ENCODE measurements around the gene NTF3. TPM values are rescaled to one million over a fixed set of nuclear protein-coding genes. Genes with fewer than 3 reads are reported as not detected.
A peak's percentile ranks its signal among the peaks of the same experiment; 100 is the strongest.

Gene NTF3
- total RNA-seq, 1 donor: under 0.01 TPM

DNA sequence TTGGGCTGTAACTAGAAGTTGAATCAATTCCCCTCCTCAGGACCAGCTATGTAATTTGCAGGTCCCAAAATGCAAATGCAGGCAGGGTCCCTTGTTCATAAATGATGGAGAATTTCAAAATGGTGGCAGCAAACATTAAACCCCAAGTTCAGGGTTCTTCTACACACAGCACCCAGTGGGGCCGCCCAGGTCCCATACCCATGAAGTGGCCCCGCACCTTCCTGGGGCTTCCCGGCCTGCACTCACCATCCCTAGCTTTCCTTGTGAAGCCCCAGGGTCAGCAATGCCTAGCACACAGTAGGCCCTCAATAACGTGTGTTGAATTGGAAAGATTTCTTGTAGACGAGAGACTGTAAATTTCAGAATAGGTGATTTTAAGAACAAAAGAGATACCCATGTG, 76.0 kb downstream of the NTF3 start:
- no peak for DNase-seq (ENCODE audit: low read depth in 2 of 3, low spot score in 2 of 3)

DNA sequence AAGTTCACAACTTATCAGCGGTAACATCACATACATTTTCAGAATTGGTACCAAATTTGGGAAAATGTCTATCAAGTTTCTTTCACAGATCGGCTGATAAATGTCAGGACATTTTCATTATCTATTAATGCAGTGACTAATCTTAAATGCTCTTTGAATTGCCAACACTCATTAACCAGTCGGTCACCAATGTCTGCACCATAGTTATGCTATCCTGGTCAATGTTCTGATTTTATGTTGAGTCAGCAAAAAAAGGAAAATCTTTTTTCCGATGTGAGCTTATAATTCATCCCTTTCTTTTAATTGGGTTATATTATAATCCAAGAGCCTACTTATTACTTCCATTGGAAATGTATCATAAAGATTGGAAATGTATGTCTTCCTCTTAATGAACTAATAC, 77.2 kb downstream of the NTF3 start:
- DNase-seq (ENCODE audit: low read depth in 2 of 3, low spot score in 2 of 3): no peak

GRCh38 chr12:5509557-5509956, 77.6 kb downstream of the NTF3 start:
- DNase-seq (ENCODE audit: low read depth in 2 of 3, low spot score in 2 of 3): no peak

DNA sequence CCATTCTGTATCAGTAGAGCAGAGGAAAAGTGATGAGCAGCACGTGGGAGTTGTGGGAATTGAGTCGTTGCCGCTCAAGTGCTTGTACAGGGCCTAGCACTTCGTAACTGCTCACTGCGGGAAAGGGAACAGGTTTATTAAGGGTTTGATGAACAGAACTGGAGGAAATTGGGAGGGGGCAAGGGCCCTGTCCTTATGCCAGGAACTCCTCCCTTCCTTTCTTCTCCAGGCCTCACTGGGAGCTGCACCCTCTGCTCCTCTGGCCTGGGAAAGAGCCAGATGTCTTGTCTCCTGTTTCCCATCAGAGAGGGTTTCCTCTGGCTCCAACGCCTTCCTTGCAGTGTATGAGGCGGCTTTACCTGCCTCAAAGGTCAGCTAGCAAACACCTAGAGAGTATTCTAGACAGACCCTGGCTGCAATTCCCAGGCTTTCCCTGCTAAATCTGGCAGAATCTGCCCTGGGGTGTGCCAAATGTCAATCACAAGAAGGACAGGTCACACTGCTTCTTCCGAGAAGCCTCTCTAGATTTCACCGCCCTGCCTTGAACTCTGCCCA, 78.4 kb downstream of the NTF3 start:
- no peak for DNase-seq (ENCODE audit: low read depth in 2 of 3, low spot score in 2 of 3)

GRCh38 chr12:5511256-5511643, 79.3 kb downstream of the NTF3 start:
- no peak for DNase-seq (ENCODE audit: low read depth in 2 of 3, low spot score in 2 of 3)

DNA sequence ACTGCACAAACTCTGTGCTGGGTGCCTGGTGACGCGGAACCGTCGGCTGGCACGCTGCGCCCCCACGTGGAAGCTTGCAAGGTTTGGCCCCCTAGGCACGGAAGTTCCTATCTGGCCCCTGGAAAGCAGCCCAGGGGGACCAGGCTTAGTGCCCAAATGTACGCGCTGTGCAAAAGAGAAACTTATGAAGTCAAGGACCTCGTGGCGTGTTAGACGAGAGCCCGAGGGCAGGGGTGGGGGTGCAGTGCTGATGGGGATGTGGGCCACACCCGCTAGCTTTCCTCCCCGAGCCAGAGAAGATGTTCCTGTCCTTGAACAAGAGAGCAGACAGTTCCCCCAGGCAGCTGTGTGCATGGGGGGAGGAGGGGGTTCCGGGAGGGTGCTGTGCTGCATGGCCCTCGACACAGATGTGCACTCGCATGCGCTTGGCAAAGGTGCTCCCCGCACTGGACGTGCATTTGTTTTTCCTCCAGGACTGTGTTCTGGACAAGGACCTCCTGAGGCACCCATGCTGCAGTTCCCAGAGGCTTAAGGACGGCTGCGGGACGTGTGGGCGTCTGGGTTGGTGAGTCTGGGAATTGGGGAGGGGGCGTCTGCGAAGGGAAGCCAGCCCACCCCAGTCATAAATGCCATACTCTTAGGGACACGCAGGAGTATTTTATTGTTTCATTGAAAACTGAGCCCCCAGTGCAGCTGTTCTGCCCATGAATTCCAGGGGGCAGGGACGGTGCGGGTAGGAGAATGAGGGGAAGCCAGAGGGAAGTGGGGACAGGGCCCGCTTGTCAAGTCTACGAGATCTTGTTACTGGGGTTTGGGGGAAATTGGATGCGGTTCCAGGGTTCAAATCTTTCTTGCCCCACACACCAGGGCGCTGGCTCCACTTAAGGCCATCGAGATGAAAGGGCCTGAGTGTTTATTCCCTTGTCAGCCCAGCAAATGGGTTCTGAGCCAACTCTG, 80.0 kb downstream of the NTF3 start:
- peak in 2 of 3 donors; percentile 54 to 76 for DNase-seq (ENCODE audit: low read depth in 2 of 3, low spot score in 2 of 3)

- DNase-seq (ENCODE audit: low read depth in 2 of 3, low spot score in 2 of 3): no peak
These were observed 80.7 kb downstream of the NTF3 start for GRCh38 chr12:5512601-5512970.

GRCh38 chr12:5513406-5513805, 81.5 kb downstream of the NTF3 start:
- no peak for DNase-seq (ENCODE audit: low read depth in 2 of 3, low spot score in 2 of 3)

- no peak for DNase-seq (ENCODE audit: low read depth in 2 of 3, low spot score in 2 of 3)
These were observed 82.1 kb downstream of the NTF3 start for GRCh38 chr12:5514016-5514415.

DNA sequence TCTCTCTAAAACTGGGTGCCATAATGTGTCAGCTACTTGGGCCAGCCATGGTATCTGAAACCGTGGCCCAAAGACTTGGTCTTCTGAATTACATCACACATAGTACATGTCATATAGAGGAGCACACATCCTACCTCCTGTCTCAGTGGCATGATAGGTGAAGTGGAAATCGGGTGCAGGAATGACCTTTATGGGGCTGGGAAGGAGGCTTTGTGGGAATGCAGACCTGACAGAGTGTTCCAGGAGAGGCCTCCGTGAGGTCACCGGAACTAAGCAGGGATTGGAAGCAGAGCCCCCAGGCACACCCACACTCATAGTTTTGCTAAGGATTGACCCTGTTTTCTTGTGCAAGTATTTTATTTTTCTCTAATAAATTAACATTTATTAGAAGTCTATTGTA, 82.6 kb downstream of the NTF3 start:
- no peak for DNase-seq (ENCODE audit: low read depth in 2 of 3, low spot score in 2 of 3)

GRCh38 chr12:5515458-5515857, 83.5 kb downstream of the NTF3 start:
- no peak for DNase-seq (ENCODE audit: low read depth in 2 of 3, low spot score in 2 of 3)

GRCh38 chr12:5516371-5517241, 84.7 kb downstream of the NTF3 start:
- DNase-seq (ENCODE audit: low read depth in 2 of 3, low spot score in 2 of 3): no peak

DNA sequence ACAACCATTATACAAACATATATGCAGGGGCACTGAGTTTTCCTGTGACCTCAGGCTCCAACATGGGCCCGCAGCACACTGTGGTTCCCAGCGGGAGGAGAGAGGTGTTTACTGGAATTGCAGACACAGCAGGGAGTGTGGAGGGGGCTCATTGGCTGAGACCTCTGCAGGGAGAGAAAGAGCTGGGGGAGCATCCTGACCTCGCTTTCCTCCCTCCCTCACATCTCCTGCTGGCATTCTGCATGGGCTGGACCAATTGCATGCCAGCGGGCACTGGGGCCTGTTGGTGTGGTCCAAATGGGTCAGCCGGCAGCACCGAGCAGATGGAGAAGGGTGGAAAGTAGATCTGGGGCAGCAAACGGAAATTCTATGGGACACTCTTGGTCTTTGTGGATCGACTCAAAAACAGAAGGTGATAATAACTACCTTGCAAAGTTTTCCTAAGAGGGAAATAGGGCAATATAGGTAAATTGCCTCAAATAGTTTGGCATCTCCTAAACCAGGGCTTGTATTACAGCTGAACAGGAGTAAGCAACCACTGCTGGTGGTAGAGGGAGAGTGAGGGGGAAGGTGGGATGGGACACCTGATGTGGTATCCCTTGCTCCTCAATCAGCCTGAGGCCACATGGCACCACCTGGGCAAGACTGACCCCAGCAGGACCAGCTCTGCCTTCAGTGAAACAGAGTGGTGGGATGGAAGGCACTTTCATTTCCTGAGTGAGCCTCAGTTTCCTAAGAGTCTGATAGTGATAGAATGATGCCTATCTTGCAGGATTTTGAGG, 86.9 kb downstream of the NTF3 start:
- DNase-seq (ENCODE audit: low read depth in 2 of 3, low spot score in 2 of 3): no peak

DNA sequence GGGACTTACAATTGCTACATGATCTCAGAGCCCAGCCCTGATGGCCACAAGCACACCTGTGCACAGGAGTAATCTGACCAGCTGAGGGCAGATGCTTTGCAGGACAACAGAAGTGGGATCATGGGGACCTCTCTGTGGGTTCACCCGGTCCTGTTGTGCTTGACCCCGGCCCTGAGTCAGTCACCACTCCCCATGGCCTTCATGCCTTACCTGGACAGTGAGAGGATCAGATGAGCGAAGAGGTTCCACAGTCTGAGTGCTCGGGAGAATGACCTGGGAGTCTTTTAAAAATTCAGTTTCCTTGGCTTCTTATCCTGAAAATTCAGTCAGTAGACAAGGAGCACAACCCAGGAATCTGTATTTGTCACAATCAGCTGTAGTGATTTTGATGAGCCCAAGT, 88.1 kb downstream of the NTF3 start:
- no peak for DNase-seq (ENCODE audit: low read depth in 2 of 3, low spot score in 2 of 3)

- no peak for DNase-seq (ENCODE audit: low read depth in 2 of 3, low spot score in 2 of 3)
These were observed 88.9 kb downstream of the NTF3 start for GRCh38 chr12:5520831-5521230.

DNA sequence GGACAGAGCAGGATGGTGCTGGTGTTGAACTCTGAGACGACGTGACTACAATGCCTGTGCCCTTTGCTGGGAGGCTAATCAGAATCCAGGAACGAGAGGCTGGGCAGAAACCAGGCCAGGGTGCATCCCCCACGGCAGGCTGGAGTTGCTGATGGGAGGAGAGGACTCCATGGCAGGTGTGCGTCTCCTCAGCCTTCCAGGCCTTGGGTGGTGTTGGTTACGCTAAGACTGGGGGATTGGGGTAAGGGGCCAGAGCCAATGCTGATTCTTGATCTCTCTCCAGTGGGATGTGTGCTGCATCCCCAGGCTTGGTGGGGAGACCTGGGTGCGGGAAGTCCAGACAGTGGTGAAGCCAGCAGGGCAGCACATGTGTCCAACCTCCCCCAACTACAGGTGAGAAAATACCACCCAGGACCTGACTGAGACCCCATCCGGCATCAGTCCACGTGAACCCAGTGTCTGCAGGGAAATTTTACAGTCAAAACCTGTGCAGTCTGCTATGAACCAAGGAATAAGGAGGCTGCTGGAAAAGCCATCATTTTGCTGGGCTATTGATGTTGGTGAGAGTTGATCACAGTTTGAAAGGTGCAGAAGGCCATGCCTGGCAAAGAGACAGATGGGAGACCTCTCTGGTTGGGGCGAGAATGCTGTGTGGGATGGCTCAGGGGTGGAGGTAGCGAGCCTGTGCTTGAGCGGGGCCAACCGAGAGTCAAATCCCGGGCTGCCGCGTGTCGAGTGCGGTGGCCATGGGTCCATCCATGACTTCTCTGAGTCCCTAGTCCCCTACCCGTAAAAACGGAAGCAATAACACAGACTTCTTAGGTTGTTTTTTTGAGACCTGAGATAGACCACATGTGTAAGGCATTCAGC, 89.8 kb downstream of the NTF3 start:
- no peak for DNase-seq (ENCODE audit: low read depth in 2 of 3, low spot score in 2 of 3)

DNA sequence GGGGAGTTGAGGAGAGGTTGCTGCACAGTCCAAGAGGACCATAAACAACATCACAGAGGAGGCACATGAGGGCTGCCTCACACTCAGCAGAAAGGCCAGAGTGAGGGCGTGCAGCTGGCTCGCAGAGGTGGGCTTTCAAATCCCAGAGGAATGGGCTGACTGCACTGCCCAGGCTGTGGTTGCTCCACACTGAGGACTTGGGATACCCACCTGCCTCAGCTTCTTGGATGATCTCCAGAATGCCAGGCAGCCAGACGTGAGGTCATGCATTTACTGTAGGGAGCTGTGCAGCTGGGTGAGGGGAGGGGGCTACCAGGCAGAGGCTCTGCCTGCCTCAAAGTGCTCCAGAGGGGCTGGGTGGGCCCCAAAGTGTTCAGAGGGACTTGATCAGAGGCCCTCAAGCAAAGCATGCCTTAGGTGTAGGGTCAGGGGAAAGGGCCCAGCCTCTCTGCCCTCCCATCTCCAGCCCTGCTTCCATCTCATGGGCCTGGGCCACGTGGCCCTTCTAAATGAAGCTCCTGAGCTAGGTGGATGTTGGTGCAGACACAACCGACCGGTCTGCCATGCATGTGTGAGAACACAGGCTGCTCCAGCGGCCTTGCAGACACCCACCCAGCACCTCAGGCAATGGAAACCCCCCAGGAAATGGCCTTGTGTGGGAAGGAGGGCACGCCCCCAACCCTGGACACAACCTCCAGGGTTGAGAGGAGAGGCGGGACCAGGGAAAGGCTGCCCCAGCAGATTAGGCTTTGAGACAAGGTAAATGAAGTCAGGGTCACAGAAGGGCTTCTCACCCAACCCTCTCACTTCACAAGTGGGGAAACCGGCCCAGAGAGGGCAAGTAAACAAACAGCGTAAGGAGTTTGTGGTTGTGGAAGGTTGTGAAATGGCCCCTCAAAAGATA, 90.8 kb downstream of the NTF3 start:
- DNase-seq (ENCODE audit: low read depth in 2 of 3, low spot score in 2 of 3): no peak

GRCh38 chr12:5523396-5524115, 91.6 kb downstream of the NTF3 start:
- no peak for DNase-seq (ENCODE audit: low read depth in 2 of 3, low spot score in 2 of 3)
